GM12878 (cell line): Measurements from ENCODE around the gene ALDOB. TPM values are rescaled to one million over a fixed set of nuclear protein-coding genes. Genes with fewer than 3 reads are reported as not detected.

Source experiments
- ATAC-seq: fragments of 200-7000 bp; cut with Tn5 transposase; 3 replicates; pipeline ENCODE4 v1.9.1; 2020; ENCODE audit warnings: mild to moderate bottlenecking, moderate library complexity
- BruUV-seq: library from RNA; stranded (reverse); fragments of 400-500 nt; replicated peaks from 2 replicates; lab custom pipeline; 2021; lab: Mats Ljungman, UMichigan
- CTCF ChIA-PET: fragments of 300-600 bp; sonication (Branson Sonifier 250); formaldehyde crosslinking; extraction: SDS; loops from one replicate; lab custom pipeline; 2021; ENCODE audit warnings: inconsistent platforms; lab: Yijun Ruan, JAX
- POLR2A ChIA-PET: fragments of 350-600 bp; formaldehyde crosslinking; extraction: SDS; loops from one replicate; lab custom pipeline; 2021; ENCODE audit warnings: inconsistent platforms; lab: Charles Lee
- RAD21 ChIA-PET: fragments of 300-600 bp; sonication (Branson Sonifier 250); formaldehyde crosslinking; loops from one replicate; lab custom pipeline; 2023; ENCODE audit warnings: antibody characterized with exemption; ENCODE audit not compliant: unreplicated experiment; lab: Charles Lee
- SMC1A ChIA-PET: fragments of 300-600 bp; sonication (Branson Sonifier 250); formaldehyde crosslinking; loops from one replicate; lab custom pipeline; 2023; ENCODE audit not compliant: unreplicated experiment, uncharacterized antibody; lab: Charles Lee
- DNase-seq: peaks from one replicate; pipeline ENCODE4 v3.0.0-alpha.2; 2011; ENCODE audit warnings: low read depth, low spot score
- FAIRE-seq: peaks from 3 replicates; lab custom pipeline; 2011; peaks lifted over from hg19 to GRCh38; lab: Jason Lieb, UNC
- H2AFZ ChIP-seq: 2 replicates; pipeline ENCODE4 v1.6.0; 2011; ENCODE audit warnings: low read depth, low read length, control low read depth; ENCODE audit not compliant: control insufficient read depth
- H3K27ac ChIP-seq: 2 replicates; pipeline ENCODE4 v1.5.1; 2011; ENCODE audit warnings: control low read depth; ENCODE audit not compliant: control insufficient read depth, insufficient read depth
- H3K27me3 ChIP-seq, 2 experiments: replicated peaks in 1 of 2; 2 replicates each; pipeline versions ENCODE4 v1.6.0 to v1.6.1; 2011; ENCODE audit warnings: low read length in 1 of 2; ENCODE audit not compliant: control insufficient read depth in 2 of 2, insufficient read depth in 2 of 2
- H3K36me3 ChIP-seq, 2 experiments: 2 replicates each; pipeline ENCODE4 v1.5.1; 2011; ENCODE audit warnings: low read length in 1 of 2; ENCODE audit not compliant: control insufficient read depth in 2 of 2, insufficient read depth in 2 of 2
- H3K4me1 ChIP-seq: 2 replicates; pipeline ENCODE4 v1.6.1; 2011; ENCODE audit warnings: mild to moderate bottlenecking, low read length, moderate library complexity, mixed read lengths; ENCODE audit not compliant: control insufficient read depth, insufficient read depth
- H3K4me2 ChIP-seq: 2 replicates; pipeline ENCODE4 v1.6.0; 2011; ENCODE audit warnings: control low read depth; ENCODE audit not compliant: control insufficient read depth, insufficient read depth
- H3K4me3 ChIP-seq: fragments of 200-600 bp; sonication (generic); 2 replicates; pipeline ENCODE4 v1.5.1; 2016
- H3K79me2 ChIP-seq: 2 replicates; pipeline ENCODE4 v1.6.0; 2011; ENCODE audit warnings: low read length; ENCODE audit not compliant: control insufficient read depth, insufficient read depth
- H3K9ac ChIP-seq: 2 replicates; pipeline ENCODE4 v1.8.0; 2011; ENCODE audit warnings: low read length, control low read depth, mixed read lengths; ENCODE audit not compliant: control insufficient read depth, insufficient read depth
- H3K9me3 ChIP-seq: replicated peaks from 3 replicates; pipeline ENCODE4 v1.5.1; 2011; ENCODE audit warnings: mild to moderate bottlenecking, low read length; ENCODE audit not compliant: control insufficient read depth, insufficient read depth
- H4K20me1 ChIP-seq: 2 replicates; pipeline ENCODE4 v1.6.0; 2011; ENCODE audit not compliant: control insufficient read depth, insufficient read depth
- CREB1 ChIP-seq: IDR thresholded peaks from 2 replicates; pipeline ENCODE4 v1.6.1; 2012; ENCODE audit warnings: low read depth, mild to moderate bottlenecking, inconsistent platforms
- POU2F2 ChIP-seq: IDR thresholded peaks from 3 replicates; pipeline ENCODE4 v1.6.1; 2011; ENCODE audit warnings: low read depth, mild to moderate bottlenecking, low read length, borderline replicate concordance
- REST ChIP-seq: IDR thresholded peaks from 2 replicates; pipeline ENCODE4 v1.6.1; 2012; ENCODE audit warnings: mild to moderate bottlenecking, low read depth, low read length
- WGBS: methylation state at CpG from one replicate; pipeline ENCODE4 v1.1.6; 2016; ENCODE audit warnings: low lambda C conversion rate; ENCODE audit not compliant: insufficient replicate concordance, insufficient coverage; ENCODE audit errors: missing lambda C conversion rate; 5-methylcytosine and 5-hydroxymethylcytosine counted together
- in situ Hi-C: fragments of 300-500 bp; cut with MboI; formaldehyde crosslinking; loops from 9 replicates; pipeline ENCODE4 v1.14.3; 2018; ENCODE audit warnings: mixed read lengths
- intact Hi-C: fragments of 100-400 bp; cut with micrococcal nuclease; formaldehyde crosslinking; loops from one replicate; pipeline ENCODE4 v1.14.2; 2022; ENCODE audit not compliant: unreplicated experiment
- polyA plus RNA-seq, 11 experiments: library from polyadenylated mRNA; depleted of rRNA in 4 of 11; unstranded in 6 of 11; stranded (reverse) in 5 of 11; fragments of >200 nt; fragmentation: Nextera tagmentation in 4 of 11; fragmentation: Illumina TruSeq in 1 of 11; extraction: Ambion mirVana in 4 of 11; extraction: Trizol in 1 of 11; gene quantifications; 1 replicate in 1 of 11; 2 replicates in 10 of 11; pipeline versions ENCODE4 v1.2.1 to v1.2.3, GENCODE V29; 2011 to 2016; ENCODE audit warnings: inconsistent platforms in 2 of 11, missing spikeins in 2 of 11, low read depth in 1 of 11
- total RNA-seq, 4 experiments: library from RNA; depleted of rRNA in 3 of 4; stranded (reverse); fragments of >200 nt in 3 of 4; fragmentation: Illumina TruSeq in 1 of 4; extraction: Trizol in 1 of 4; gene quantifications; 2 replicates each; pipeline versions ENCODE4 v1.2.1 to v1.2.3, GENCODE V29; 2013 to 2021

The ALDOB gene
- total and polyA plus RNA-seq, 10 of the 15 experiments (the other 5 are each of a cell fraction or from before 2014, with no cell fraction given), result 0.03 to 0.82 (median 0.04) TPM; not detected in 7

DNA sequence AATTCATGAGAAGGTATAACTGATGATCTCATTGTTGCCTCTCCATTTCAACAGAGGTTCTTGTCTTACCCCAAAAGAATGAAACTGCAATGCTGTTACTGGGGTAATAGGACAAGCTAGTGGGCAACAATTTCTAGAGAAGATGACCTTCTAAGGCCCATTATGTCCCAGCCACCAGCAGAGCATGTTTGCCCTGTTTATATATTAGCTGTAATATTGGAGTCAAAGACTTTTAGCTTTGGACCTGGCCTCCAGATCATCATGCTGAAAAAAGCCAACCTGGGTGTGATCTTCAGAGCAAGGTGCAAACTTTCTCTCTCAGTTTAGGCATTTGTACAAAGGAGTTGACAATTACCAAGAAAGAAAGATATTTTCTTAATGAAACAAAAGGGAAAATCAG, 3.4 kb downstream of the ALDOB start (continued):
- no peak for TF ChIP-seq REST

DNA sequence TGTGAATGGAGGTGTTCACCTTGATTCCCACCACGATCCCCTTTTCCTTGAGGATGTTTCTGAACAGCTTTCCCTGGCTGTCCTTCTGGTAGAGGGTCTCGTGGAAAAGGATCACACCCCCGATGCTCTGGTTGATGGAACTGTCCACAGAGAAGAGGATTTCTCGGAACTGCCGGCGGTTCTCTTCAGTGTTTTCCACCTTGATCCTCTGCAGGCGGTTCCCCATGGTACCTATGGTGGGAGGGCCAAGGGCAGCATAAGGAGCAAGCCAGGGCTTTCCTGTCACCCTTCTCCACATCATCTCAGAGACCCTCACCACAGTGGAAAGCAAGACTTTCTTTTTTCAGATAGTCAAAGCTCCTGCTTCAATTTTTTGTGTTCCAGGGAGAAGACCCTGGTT, 5.8 kb downstream of the ALDOB start:
- no TSS peak for BruUV-seq
- H2AFZ ChIP-seq, result no peak overlapping the region
- H4K20me1 ChIP-seq, result no peaks in the 10 kb centered on the region
- H3K4me2 ChIP-seq, result no peak overlapping the region
- DNase-seq, result no peak
- ChIA-PET RAD21 (interaction anchor here (2.1 kb wide), 1 partner anchor 104 kb away, joined by 4 read pairs; the partner anchor contains the start of gene RNF20), POLR2A (interaction anchor here (0.6 to 1.6 kb wide), 3 partner anchors 19 to 31 kb away, joined by 3 to 5 read pairs (median 4); partner anchors contain the start of genes MRPL50 and ZNF189), SMC1A (no interaction called here), CTCF (interaction anchor here (1.0 kb wide), 1 partner anchor 19 kb away, joined by 4 read pairs; no protein-coding TSS in a partner anchor)
- no peaks in the 10 kb centered on the region for H3K36me3 ChIP-seq
- no peaks in the 10 kb centered on the region for H3K79me2 ChIP-seq
- intact Hi-C loops (no loop called here), in situ Hi-C loops (no loop called here)
- no peak overlapping the region for H3K4me3 ChIP-seq
- H3K9me3 ChIP-seq, result no peaks in the 10 kb centered on the region; the same call in 1 of the 3 replicates
- H3K27me3 ChIP-seq, result no peaks in the 10 kb centered on the region
- no peak overlapping the region for H3K9ac ChIP-seq
- WGBS, result 85% methylated on average over 7 of the region's 7 CpGs
- TF ChIP-seq POU2F2 (no peak), CREB1 (no peak)
- peaks cover 5% of the 10 kb centered on the region; the same call in 1 of the 2 replicates for H3K4me1 ChIP-seq
- FAIRE-seq, result no peak
- H3K27ac ChIP-seq, result no peak overlapping the region
- ATAC-seq, result no peak
